Measurements from ENCODE around the gene TCF7L2. TPM values are rescaled to one million over a fixed set of nuclear protein-coding genes. Genes with fewer than 3 reads are reported as not detected.

TCF7L2 gene
- total RNA-seq, 1 experiment from 2014 or later, result 3.0 TPM

GRCh38 chr10:112996462-112996861, 46.4 kb downstream of the TCF7L2 start:
- DNase-seq (ENCODE audit: low spot score), result no peak

GRCh38 chr10:112999102-112999501, 49.1 kb downstream of the TCF7L2 start:
- no peak for DNase-seq (ENCODE audit: low spot score)

GRCh38 chr10:113000442-113000841, 50.4 kb downstream of the TCF7L2 start:
- DNase-seq (ENCODE audit: low spot score), result no peak

DNA sequence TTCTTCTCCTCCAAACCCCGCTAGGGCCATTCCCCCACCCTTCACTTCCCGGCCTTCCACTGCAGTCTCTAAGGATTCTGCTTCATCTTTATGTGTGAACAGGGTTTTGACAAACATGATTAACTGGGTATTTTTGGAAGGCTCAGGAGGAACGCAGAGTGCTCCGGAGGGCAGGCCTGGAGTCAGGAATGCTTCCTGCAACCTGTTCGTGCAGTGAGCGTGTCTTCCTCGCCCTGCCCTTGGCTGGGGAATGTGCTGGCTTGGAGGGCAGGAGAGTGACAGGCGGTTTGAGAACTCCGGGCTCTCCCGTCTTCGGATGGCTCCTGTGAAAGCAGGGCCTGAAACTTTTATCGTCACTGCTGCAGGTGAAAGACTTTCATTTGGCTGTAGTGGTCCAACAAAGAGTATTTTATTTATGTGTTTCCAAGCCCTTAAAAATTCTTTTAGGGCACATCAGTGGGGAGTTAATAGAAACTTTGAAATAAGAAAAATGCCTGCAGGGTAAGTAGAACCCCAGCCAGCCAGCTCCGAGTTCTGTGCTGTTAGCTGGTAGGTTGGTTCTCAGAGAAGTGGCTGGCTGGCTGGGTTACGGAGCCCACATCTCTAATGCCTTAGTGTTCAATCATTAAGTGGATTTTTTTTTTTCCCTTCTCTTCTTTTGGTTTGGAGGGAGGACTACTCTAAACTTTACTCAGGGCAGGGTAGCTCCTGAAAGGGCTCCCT, 51.0 kb downstream of the TCF7L2 start:
- no peak for DNase-seq (ENCODE audit: low spot score)

GRCh38 chr10:113001599-113002448, 51.8 kb downstream of the TCF7L2 start:
- DNase-seq (ENCODE audit: low spot score), result no peak

DNA sequence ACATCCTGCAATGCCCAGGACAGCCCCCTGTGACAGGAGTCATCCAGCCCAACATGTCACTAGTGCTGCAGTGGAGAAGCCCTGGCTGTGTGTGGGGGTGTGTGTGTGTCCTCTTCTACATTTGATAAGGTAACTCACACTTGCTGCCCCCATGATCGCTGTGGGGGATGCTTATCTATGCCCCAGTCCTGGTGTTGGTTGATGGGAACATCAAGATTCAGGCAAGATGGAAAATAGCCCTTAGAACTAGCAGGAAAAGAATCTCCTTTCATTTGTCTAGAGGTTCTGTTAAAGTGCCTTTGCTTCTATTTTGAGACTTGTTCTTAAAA, 52.4 kb downstream of the TCF7L2 start:
- no peak for DNase-seq (ENCODE audit: low spot score)

GRCh38 chr10:113003052-113003451, 53.0 kb downstream of the TCF7L2 start:
- no peak for DNase-seq (ENCODE audit: low spot score)

- no peak for DNase-seq (ENCODE audit: low spot score)
These were observed 54.1 kb downstream of the TCF7L2 start for GRCh38 chr10:113004069-113004618.

DNA sequence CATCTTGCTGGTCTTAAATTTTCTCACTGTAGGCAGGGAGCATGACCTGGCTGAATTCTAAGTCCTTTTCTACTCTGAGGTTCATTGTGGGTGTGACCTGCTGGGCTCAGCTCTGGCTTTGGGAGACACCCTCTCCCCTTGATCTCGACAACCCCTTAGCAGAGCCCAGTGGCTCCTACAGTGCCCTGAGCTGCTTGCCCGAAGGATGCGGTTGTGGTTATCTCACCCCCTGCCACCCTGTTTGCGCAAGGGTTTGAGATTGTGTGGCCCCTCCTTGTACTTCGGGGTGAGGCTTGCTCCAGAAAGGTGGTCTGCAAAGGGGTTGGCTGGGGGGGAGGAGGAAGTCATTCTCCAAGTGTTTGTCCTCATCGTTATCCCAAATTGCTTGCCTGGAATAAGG, 55.3 kb downstream of the TCF7L2 start:
- no peak for DNase-seq (ENCODE audit: low spot score)

- no peak for DNase-seq (ENCODE audit: low spot score)
These were observed 56.8 kb downstream of the TCF7L2 start for GRCh38 chr10:113006656-113007342.

DNA sequence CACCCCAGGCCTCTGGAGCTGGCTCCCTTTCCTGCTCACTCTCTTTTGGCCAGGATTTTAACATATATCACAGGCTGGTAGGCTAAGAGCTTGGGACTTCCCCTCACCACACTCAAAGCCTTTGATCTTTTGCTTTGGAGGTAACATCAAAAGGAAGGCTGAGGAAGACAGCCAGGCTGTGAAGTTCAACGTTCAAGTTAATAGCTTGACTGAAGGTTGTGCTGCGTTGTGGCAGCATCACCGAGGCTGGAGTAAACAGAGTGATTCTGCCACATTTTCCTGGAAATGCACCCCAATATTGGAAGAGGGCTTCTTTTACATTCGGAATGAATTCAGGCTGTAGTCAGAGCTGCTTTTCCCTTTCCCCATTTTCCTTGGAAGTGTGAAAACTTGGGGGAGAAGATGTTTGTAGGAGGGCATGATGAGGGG, 57.3 kb downstream of the TCF7L2 start:
- DNase-seq (ENCODE audit: low spot score), result no peak

GRCh38 chr10:113007821-113008220, 57.8 kb downstream of the TCF7L2 start:
- no peak for DNase-seq (ENCODE audit: low spot score)

GRCh38 chr10:113011592-113012374, 61.7 kb downstream of the TCF7L2 start:
- DNase-seq (ENCODE audit: low spot score), result no peak

GRCh38 chr10:113015201-113015600, 65.2 kb downstream of the TCF7L2 start:
- no peak for DNase-seq (ENCODE audit: low spot score)

- DNase-seq (ENCODE audit: low spot score), result no peak
These were observed 67.3 kb downstream of the TCF7L2 start for GRCh38 chr10:113017376-113017775.

GRCh38 chr10:113018034-113018433, 68.0 kb downstream of the TCF7L2 start:
- no peak for DNase-seq (ENCODE audit: low spot score)

DNA sequence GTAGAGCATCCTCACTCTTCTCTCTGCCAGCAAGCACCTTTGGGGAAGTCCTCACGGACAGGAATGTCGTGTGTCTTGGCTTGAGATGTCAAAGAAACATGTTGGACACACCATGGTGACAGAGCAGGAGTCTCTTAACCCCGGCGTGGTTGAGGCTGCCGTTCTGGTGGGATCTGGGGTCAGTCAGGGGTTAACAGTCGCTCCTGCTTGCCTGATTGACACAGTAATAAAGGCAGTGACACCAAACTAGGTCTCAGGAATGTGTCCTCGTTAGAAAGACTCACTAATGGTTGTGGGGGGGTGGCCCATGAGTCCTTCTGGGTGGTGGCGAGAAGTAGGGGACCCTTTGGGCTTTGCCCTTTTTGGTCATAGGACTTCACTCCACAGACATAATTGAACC, 69.0 kb downstream of the TCF7L2 start:
- DNase-seq (ENCODE audit: low spot score), result no peak

GRCh38 chr10:113019692-113020474, 69.8 kb downstream of the TCF7L2 start:
- no peak for DNase-seq (ENCODE audit: low spot score)

DNA sequence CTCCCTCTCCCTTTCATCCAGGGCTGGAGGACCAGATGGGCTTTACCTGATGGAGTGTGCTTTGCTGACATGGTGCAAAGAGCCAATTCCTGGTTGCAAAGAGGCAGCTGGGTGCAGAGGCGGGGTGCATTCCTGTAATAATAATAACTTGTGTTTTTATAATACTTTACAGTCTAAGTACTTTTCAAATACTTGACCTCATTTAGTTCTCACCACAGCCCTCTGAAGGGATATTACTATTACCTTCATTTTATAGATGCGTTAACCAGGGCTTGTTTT, 70.4 kb downstream of the TCF7L2 start:
- no peak for DNase-seq (ENCODE audit: low spot score)

DNA sequence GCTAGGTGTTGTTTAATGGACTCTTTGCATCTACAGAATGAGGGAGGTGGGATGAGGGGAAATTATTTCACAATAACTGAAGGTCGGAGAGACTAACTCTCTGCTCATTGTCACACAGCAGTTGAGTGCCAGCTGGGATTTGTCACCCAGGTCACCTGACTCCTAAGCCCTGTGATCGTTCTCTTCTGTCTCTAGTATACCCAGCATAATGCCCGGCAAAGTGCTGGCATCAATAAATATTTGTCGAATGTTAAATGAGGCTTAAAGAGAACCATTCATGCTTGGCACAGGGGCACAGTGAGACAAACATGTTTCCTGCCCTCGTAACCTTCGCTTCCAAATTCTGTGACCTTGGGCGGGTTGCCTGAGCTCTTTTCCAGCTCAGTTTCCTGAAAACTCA, 70.8 kb downstream of the TCF7L2 start:
- no peak for DNase-seq (ENCODE audit: low spot score)
